Measurements from ENCODE around the gene KIF16B.
"Not testable (repeated sequence)": the region's sequence is repeated elsewhere in the genome, so short reads cannot be mapped to it uniquely, and the experiment has no call there.

The KIF16B gene

DNA sequence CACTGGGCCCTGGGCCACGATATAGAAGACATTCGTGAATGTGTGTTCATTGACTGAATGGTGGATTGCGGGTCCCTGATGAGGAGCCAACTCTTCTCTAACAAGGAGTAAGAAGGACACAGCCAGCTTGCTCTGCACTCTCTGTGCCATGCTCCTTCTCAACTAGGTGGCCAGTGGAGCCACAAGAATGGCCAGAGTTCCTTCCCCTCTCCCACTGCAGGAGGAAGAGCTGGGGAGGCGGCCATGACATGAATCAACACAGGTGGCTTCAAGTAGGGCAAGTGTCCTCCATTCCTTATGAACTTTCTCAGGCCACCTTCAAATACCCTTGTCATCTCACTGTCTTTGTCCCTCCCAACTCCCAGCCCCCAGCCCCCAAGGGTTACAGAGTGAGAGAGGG, 305.7 kb downstream of the KIF16B start:
- Histone ChIP-seq H3K36me3 (replicated peaks) (no peaks in the 10 kb centered on the region), H3K27me3 (replicated peaks) (no peaks in the 10 kb centered on the region), H3K27ac (no peak overlapping the region), H3K4me3 (ENCODE audit: low read depth, low read length) (no peak overlapping the region)
- no peak for DNase-seq
- TF ChIP-seq, protein P1, sequence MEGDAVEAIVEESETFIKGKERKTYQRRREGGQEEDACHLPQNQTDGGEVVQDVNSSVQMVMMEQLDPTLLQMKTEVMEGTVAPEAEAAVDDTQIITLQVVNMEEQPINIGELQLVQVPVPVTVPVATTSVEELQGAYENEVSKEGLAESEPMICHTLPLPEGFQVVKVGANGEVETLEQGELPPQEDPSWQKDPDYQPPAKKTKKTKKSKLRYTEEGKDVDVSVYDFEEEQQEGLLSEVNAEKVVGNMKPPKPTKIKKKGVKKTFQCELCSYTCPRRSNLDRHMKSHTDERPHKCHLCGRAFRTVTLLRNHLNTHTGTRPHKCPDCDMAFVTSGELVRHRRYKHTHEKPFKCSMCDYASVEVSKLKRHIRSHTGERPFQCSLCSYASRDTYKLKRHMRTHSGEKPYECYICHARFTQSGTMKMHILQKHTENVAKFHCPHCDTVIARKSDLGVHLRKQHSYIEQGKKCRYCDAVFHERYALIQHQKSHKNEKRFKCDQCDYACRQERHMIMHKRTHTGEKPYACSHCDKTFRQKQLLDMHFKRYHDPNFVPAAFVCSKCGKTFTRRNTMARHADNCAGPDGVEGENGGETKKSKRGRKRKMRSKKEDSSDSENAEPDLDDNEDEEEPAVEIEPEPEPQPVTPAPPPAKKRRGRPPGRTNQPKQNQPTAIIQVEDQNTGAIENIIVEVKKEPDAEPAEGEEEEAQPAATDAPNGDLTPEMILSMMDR (IDR thresholded peaks at IDR 0.05; ENCODE audit: low read depth, low read length, missing control alignments), result no peak
- in situ Hi-C loops (cut with HindIII; ENCODE audit: low pct_ligation_motif_present, low sequenced_read_pairs), result no loop called here

DNA sequence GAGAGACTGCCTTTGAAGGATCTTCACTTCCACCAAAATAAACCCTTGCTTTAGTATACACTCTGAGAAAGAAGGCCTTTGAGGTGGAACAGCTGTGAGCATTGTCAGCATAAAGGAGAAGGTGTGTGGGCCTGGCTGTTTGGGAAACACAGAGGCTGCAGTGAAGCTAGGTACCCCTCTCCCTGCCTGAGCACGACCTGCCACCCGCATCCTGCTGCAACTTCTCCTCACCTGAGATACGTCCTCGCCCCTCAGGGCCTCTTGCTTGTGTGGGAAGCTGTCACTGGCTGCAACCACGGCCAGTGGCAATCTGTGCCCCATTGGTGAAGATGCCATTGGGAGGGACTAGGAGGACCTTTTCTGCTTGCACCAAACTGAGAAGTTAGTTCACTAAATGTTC, 307.9 kb downstream of the KIF16B start:
- no peak for DNase-seq
- no peaks in the 10 kb centered on the region for H3K36me3 ChIP-seq (replicated peaks)
- H3K27ac ChIP-seq, result no peak overlapping the region
- TF ChIP-seq, protein P1 (IDR thresholded peaks at IDR 0.05; ENCODE audit: low read depth, low read length, missing control alignments), result no peak
- H3K4me3 ChIP-seq (ENCODE audit: low read depth, low read length), result no peak overlapping the region
- H3K27me3 ChIP-seq (replicated peaks), result no peaks in the 10 kb centered on the region
- in situ Hi-C loops (cut with HindIII; ENCODE audit: low pct_ligation_motif_present, low sequenced_read_pairs), result no loop called here

DNA sequence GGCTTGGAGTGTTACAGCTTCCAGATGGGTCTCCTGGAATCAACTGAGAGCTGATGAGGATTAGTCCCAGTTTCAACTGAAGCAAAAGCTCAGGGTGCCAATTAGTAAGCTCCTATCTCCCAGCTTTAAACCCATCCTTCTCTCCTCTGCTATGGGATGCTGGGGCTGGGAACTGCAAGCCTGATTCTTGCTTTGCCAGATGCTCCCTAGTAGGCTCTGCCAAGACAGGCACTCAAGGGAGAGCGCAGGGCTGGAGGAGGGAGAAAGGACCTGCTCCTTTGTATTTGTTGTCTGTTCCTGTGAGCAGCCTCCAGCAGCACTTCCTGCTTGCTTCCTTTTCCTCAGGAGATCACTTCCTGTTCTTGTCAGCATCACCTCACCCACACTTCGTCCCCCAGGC, 309.7 kb downstream of the KIF16B start:
- in situ Hi-C loops (cut with HindIII; ENCODE audit: low pct_ligation_motif_present, low sequenced_read_pairs), result no loop called here
- no peaks in the 10 kb centered on the region for H3K36me3 ChIP-seq (replicated peaks)
- DNase-seq, result no peak
- no peaks in the 10 kb centered on the region for H3K27me3 ChIP-seq (replicated peaks)
- TF ChIP-seq, protein P1 (IDR thresholded peaks at IDR 0.05; ENCODE audit: low read depth, low read length, missing control alignments), result no peak
- H3K27ac ChIP-seq, result no peak overlapping the region
- no peak overlapping the region for H3K4me3 ChIP-seq (ENCODE audit: low read depth, low read length)

DNA sequence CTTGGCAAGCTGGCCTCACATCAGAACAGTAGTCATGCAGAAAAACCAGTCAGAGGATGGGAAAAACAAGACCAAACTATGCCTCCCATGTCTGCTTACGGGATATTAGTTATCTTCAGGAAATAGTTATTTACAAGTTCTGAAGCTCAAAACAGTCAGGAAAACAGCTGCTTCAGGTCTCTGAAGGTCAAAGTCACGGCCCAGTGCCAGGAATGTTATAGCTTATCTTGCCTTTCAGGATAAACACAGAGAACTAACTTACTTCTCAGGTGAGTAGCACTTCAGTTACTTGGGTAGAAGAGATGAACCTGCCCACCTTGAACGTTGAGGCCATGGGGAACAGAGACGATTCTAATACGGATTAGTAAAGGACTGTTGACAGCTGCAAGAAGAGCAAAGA, 310.7 kb downstream of the KIF16B start:
- no peaks in the 10 kb centered on the region for H3K27me3 ChIP-seq (replicated peaks)
- in situ Hi-C loops (cut with HindIII; ENCODE audit: low pct_ligation_motif_present, low sequenced_read_pairs), result no loop called here
- H3K4me3 ChIP-seq (ENCODE audit: low read depth, low read length), result no peak overlapping the region
- TF ChIP-seq, protein P1 (IDR thresholded peaks at IDR 0.05; ENCODE audit: low read depth, low read length, missing control alignments), result no peak
- no peaks in the 10 kb centered on the region for H3K36me3 ChIP-seq (replicated peaks)
- no peak overlapping the region for H3K27ac ChIP-seq
- no peak for DNase-seq

DNA sequence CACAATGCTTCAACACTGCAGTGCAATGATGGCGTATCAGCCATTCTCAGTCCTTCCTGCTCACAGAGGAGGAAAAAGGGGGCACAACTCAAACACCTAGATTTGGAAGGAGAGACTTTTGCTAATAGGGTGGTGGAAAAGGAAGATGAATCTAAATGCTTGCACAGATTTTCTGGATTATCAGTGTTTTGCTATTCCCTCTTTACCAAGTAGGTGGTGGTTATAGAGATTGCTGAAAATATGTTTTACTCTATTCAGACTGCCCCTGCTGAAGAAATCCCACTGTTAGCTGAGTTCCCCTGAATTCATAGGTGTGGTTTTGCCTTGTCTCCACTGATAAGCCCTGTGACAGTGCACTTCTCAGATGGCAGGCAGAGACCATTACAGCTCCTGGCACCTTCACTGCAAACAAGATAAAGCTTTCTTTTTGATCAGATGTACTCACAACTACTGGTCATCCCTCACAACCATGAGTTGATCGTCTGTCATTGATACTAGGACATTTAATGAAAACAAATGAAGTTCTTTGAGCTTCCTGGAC, 311.4 kb downstream of the KIF16B start:
- no peak overlapping the region for H3K4me3 ChIP-seq (ENCODE audit: low read depth, low read length)
- TF ChIP-seq, protein P1 (IDR thresholded peaks at IDR 0.05; ENCODE audit: low read depth, low read length, missing control alignments), result no peak
- H3K36me3 ChIP-seq (replicated peaks), result no peaks in the 10 kb centered on the region
- H3K27ac ChIP-seq, result no peak overlapping the region
- DNase-seq, result no peak
- in situ Hi-C loops (cut with HindIII; ENCODE audit: low pct_ligation_motif_present, low sequenced_read_pairs), result no loop called here
- no peaks in the 10 kb centered on the region for H3K27me3 ChIP-seq (replicated peaks)

DNA sequence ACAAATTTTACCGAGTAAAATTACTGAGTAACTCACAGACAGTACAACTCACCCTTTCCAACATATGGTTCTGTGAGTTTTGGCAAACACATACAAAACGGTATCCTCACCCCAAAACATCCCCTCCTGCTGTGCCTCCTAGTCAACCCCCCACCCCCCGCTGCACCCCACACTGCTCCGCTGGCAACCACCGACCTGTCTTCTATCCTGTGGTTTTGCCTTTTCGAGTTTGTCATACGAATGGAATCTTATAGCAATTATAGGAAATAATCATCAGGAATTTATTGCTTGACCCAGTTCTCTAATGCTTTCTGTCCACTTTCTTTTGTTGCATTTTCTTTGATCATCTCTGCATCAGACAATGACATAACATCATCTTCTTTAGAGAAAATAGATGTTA, 312.3 kb downstream of the KIF16B start:
- Histone ChIP-seq H3K27ac (no peak overlapping the region), H3K27me3 (replicated peaks) (no peaks in the 10 kb centered on the region), H3K4me3 (ENCODE audit: low read depth, low read length) (no peak overlapping the region), H3K36me3 (replicated peaks) (no peaks in the 10 kb centered on the region)
- peak; percentile 2 for DNase-seq
- in situ Hi-C loops (cut with HindIII; ENCODE audit: low pct_ligation_motif_present, low sequenced_read_pairs), result no loop called here
- TF ChIP-seq, protein P1 (IDR thresholded peaks at IDR 0.05; ENCODE audit: low read depth, low read length, missing control alignments), result no peak

DNA sequence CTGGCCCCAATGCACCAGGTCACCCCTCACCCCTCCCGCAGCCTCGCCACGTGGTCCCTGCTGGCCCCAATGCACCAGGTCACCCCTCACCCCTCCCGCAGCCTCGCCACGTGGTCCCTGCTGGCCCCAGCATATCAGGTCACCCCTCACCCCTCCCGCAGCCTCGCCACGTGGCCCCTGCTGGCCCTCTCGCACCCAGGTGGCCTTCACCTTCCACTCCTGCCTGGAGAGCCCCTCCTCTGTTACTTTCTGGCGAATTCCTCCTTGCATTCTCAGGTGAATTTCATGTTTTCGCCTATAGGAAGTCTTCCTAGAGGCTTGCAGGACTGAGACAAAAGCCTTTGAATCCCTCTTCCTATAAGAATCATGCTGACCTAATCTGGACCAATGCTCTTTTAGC, 313.1 kb downstream of the KIF16B start:
- DNase-seq; H3K27ac ChIP-seq; in situ Hi-C loops (cut with HindIII; ENCODE audit: low pct_ligation_motif_present, low sequenced_read_pairs); H3K36me3 ChIP-seq (replicated peaks); H3K27me3 ChIP-seq (replicated peaks); H3K4me3 ChIP-seq (ENCODE audit: low read depth, low read length): not testable (repeated sequence)
